GM12872 (cell line): ENCODE data around the gene CS.

Experiments
- TF ChIP-seq, protein P1 (sequence below): IDR thresholded peaks from 3 replicates; pipeline ENCODE4 v1.5.1; 2011; ENCODE audit warnings: low read depth, mild to moderate bottlenecking, low read length, moderate library complexity; ENCODE audit not compliant: insufficient read depth

CS gene

DNA sequence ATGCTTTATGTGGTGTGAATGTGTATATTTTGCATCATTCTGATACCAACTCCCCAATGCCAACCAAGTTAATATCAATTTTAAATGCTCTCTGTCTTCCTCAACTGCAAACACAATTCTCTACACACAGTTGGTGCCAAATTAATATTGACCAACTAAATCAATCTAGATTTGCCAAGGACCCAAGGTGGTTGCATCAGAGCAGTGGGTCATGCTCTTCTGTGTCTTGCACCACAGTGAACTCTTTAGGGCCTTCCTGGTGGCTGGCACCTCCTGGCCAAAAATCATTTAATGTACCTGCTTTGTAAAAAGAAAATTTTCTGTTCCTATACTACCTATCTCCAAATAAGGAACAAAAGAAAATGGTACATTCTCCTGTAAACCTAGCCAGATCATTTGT, 19.3 kb downstream of the CS start:
- TF ChIP-seq, protein P1, sequence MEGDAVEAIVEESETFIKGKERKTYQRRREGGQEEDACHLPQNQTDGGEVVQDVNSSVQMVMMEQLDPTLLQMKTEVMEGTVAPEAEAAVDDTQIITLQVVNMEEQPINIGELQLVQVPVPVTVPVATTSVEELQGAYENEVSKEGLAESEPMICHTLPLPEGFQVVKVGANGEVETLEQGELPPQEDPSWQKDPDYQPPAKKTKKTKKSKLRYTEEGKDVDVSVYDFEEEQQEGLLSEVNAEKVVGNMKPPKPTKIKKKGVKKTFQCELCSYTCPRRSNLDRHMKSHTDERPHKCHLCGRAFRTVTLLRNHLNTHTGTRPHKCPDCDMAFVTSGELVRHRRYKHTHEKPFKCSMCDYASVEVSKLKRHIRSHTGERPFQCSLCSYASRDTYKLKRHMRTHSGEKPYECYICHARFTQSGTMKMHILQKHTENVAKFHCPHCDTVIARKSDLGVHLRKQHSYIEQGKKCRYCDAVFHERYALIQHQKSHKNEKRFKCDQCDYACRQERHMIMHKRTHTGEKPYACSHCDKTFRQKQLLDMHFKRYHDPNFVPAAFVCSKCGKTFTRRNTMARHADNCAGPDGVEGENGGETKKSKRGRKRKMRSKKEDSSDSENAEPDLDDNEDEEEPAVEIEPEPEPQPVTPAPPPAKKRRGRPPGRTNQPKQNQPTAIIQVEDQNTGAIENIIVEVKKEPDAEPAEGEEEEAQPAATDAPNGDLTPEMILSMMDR = no peak

DNA sequence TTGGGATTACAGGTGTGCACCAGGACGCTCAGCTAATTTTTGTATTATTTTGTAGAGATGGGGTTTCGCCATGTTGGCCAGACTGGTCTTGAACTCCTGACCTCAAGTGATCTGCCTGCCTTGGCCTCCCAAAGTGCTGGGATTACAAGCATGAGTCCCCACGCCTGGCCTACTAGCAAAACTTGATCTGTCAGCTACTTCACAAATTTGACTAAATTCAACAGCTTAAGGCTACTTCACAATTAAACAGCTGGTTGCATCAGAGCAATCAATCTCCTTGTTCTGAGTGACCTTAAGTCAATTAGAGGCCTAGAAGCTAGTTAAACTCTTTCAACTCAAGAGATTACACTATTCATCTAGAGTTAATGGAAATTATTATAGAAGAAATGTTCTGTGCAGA, 21.2 kb downstream of the CS start:
- TF ChIP-seq, protein P1 = no peak

DNA sequence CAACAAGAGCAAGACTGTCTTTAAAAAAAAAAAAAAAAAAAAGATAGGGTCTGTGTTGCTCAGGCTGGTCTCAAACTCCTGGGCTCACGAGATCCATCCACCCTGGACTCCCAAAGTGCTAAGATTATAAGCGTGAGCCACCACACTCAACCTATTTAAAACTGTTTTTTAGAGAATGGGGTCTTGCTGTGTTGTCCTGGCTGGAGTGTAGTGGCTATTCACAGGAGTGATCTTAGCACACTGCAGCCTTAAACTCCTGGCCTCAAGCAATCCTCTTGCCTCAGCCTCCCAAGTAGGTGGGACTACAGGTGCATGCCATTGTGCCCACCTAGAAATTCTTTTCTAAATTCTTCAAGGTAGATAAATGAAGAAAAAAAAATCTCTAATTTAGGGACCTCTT, 25.8 kb downstream of the CS start:
- TF ChIP-seq, protein P1 = no peak

DNA sequence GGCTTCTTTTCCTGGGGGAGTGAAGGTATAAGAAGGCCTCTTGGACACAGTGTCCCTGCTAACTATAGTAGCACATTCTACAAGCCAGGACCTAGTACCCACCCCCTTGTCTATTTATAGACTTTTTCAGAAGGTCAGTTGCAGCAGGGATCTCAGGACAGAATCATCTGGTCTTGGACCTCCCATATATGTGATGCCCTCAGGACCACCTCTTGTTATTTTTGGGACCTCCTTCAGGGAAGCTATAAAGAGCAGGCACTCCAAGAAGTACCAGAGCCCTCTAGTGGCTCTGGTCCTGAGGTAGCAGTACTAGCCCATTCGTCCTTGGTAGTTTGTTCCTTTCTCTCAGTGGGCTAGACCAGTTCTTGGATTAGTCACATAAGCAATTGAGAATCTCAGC, 29.1 kb downstream of the CS start:
- TF ChIP-seq, protein P1 = peak; percentile 62

DNA sequence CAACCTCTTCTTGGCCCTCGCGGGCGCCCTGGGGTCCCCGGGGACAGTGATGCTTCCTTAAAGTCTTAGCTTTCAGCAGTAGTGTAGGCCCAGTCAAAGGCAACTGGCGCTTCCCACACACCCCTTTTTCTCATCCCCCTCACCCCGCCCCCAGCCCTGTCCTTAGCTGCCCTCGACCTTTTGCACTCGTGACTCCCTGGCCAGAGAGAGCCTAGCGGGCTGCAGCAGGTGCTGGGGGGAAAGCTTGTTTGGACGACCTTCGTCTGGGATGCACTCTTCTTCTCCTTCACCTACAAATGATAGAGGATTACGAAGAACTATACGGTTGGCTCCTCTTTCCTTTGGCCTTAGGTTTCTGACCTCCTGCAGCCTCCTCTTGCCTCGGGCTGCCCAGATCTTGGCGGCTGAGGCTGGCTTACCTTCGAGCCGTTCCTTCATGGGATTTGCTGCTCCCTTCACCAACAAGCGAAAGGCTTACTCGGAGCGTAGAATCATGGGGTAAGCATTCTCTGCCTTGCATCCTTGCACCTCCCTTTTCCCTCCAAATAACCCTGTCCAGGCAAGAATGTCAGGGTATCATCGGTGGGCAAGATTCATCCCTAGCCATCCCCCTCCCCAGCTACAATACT, 32.6 kb downstream of the CS start:
- TF ChIP-seq, protein P1 = no peak

DNA sequence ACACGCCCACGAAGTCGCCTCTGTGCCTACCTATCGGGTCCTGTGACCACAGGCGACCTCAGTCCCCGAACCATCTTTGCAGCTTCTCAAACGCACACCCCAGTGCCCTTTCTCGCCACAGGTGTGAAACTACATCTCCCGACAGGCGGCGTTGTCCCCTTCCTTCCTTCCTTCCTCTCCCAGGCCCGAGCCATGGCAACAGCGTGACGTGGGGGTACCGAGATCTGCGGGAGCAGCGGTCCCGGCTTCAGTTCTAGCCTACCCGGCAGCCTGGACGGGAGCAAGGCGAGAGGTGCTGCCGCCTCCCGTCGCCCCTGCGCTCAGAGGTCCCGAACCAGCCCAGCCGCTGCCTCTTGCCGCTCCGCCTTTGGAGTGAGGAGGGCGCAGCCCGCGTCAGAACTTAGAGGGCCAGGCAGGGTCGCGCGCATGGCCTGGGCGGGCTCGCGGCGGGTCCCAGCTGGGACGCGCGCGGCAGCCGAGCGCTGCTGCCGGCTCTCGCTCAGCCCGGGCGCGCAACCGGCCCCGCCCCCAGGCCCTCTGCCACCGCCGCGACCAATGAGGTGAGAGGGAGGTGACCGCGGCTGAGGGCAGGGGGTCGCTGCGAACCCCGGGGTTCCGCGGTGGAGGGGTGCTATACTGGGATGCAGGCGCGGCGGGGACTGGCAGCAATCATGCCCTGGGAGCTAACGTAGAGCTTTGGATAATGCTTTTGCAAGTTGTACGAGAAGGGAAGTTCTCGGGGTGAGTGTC, 33.3 kb downstream of the CS start, which contains the start of gene COQ10A:
Gene COQ10A (plus strand): TSS at position 250 of the 750 bp plus-strand sequence. CDS start 177 bp downstream, at position 427.
- TF ChIP-seq, protein P1 = peak; percentile 65

DNA sequence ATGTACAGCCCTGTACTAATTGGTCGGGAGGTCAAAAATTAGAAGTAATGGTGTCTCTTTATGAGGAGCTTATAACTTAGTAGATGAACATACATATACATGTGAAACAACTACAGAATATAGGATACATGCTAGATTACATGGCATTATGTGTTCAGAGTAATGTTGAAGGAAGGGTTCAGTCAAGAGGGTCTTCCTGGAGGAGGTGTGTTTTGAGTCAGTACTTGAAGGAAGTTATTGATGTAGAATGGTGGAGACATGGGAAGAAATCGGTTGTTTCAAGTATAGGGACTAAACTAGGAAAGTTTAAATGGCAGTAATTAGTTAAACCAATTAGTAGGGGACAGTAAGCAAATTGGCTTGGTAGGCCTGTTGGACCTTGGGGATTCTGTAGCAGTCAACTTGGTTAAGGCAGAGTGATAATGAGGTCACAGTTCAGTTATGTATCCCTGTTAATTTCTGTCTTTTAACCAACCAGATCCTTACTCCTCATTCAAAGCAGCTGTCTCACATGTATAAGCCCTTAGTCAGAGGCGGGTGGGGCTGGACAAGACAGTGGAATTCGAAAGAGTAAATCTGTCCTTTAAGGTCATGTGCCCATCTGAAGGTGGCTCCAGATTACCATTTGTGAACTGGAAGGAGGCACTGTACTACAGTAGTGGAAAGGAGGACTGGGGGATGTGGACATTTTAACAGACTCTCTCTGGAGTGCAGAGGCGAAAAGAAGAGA, 38.5 kb downstream of the CS start:
- TF ChIP-seq, protein P1 = no peak
